ENCODE data around the gene ANAPC4. TPM values are rescaled to one million over a fixed set of nuclear protein-coding genes. Genes with fewer than 3 reads are reported as not detected.

Gene ANAPC4
- total and polyA plus RNA-seq, 7 donors = 9.0 to 20.1 (median 13.5) TPM

GRCh38 chr4:25427871-25428270, 50.8 kb downstream of the ANAPC4 start:
- Histone ChIP-seq H3K36me3 (ENCODE audit: insufficient read depth in 1 of 2, low read depth in 1 of 2) (no peaks in the 10 kb centered on the region), H3K4me1 (peaks cover 21% of the 10 kb centered on the region), H3K9me3 (no peaks in the 10 kb centered on the region), H3K4me3 (no peak overlapping the region), H3K27ac (no peak overlapping the region), H3K27me3 (ENCODE audit: insufficient read depth in 3 of 3, low read length in 2 of 3) (no peaks in the 10 kb centered on the region)
- intact Hi-C loops (cut with DNase I) = no loop called here
- WGBS, 3 donors = 95 to 98% (median 95%) methylated on average over 5 of the region's 5 CpGs
- DNase-seq = no peak
- no peak for TF ChIP-seq CTCF (IDR thresholded peaks at IDR 0.05)
- ATAC-seq = no peak

GRCh38 chr4:25430630-25431029, 53.6 kb downstream of the ANAPC4 start:
- DNase-seq = no peak
- no peak for TF ChIP-seq CTCF (IDR thresholded peaks at IDR 0.05)
- Histone ChIP-seq H3K9me3 (no peaks in the 10 kb centered on the region), H3K4me3 (no peak overlapping the region), H3K4me1 (peaks cover 3% of the 10 kb centered on the region), H3K36me3 (ENCODE audit: insufficient read depth in 1 of 2, low read depth in 1 of 2) (no peaks in the 10 kb centered on the region), H3K27me3 (ENCODE audit: insufficient read depth in 3 of 3, low read length in 2 of 3) (no peaks in the 10 kb centered on the region), H3K27ac (no peak overlapping the region)
- intact Hi-C loops (cut with DNase I) = no loop called here
- ATAC-seq = no peak
- 78 to 92% (median 82%) methylated on average over 5 of the region's 5 CpGs for WGBS, 3 donors

GRCh38 chr4:25433966-25434827, 57.1 kb downstream of the ANAPC4 start:
- 86 to 90% (median 86%) methylated on average over 14 of the region's 14 CpGs for WGBS, 3 donors
- Histone ChIP-seq H3K27me3 (ENCODE audit: insufficient read depth in 3 of 3, low read length in 2 of 3) (no peaks in the 10 kb centered on the region), H3K4me3 (no peak overlapping the region), H3K36me3 (ENCODE audit: insufficient read depth in 1 of 2, low read depth in 1 of 2) (no peaks in the 10 kb centered on the region), H3K9me3 (peaks cover 4% of the 10 kb centered on the region), H3K27ac (no peak overlapping the region), H3K4me1 (no peaks in the 10 kb centered on the region)
- TF ChIP-seq CTCF (IDR thresholded peaks at IDR 0.05) = no peak
- ATAC-seq (no peak), DNase-seq (no peak)
- intact Hi-C loops (cut with DNase I) = no loop called here

GRCh38 chr4:25437926-25438325, 60.9 kb downstream of the ANAPC4 start:
- H3K9me3 ChIP-seq = peaks cover 7% of the 10 kb centered on the region
- H3K27me3 ChIP-seq (ENCODE audit: insufficient read depth in 3 of 3, low read length in 2 of 3) = no peaks in the 10 kb centered on the region
- no peak overlapping the region for H3K4me3 ChIP-seq
- no peaks in the 10 kb centered on the region for H3K4me1 ChIP-seq
- H3K27ac ChIP-seq = peak overlapping the region; percentile 47
- TF ChIP-seq CTCF (IDR thresholded peaks at IDR 0.05) = no peak
- no peaks in the 10 kb centered on the region for H3K36me3 ChIP-seq (ENCODE audit: insufficient read depth in 1 of 2, low read depth in 1 of 2)
- ATAC-seq (peak; percentile 60 to 89 (median 87)), DNase-seq (no peak)
- intact Hi-C loops (cut with DNase I) = loop anchor here in 1 of 2 donors (2.0 kb wide), 1 partner anchor 331 kb away; no protein-coding TSS in a partner anchor
